Tibial nerve (tissue), 4 donors: ENCODE measurements around the gene TMEM38B.

Experiments
- CTCF ChIP-seq, 5 experiments: fragments of 200-600 bp in 3 of 5; fragments of 450-650 bp in 2 of 5; sonication (generic) in 3 of 5; IDR thresholded peaks; one replicate each; pipeline ENCODE4 v1.5.1; 2016 to 2019; ENCODE audit warnings: antibody characterized with exemption in 5 of 5, mild to moderate bottlenecking in 3 of 5, moderate library complexity in 2 of 5
- EP300 ChIP-seq, 2 donors: sonication (generic); formaldehyde crosslinking; IDR thresholded peaks; one replicate each; pipeline ENCODE4 v1.6.1; 2017; ENCODE audit warnings: antibody characterized with exemption in 2 of 2, mild to moderate bottlenecking in 1 of 2
- POLR2A ChIP-seq, 2 donors: fragments of 450-650 bp; IDR thresholded peaks; one replicate each; pipeline ENCODE4 v1.6.1; 2017; ENCODE audit warnings: antibody characterized with exemption in 2 of 2, mild to moderate bottlenecking in 2 of 2, moderate library complexity in 2 of 2

- no peak for TF ChIP-seq CTCF (IDR thresholded peaks at IDR 0.05)
- no peak for TF ChIP-seq EP300 (IDR thresholded peaks at IDR 0.05)
- TF ChIP-seq POLR2A (IDR thresholded peaks at IDR 0.05): no peak
Measured at GRCh38 chr9:105818903-105819302, 124.6 kb downstream of the TMEM38B start.
